Rectal smooth muscle tissue (tissue), 1 donor: Measurements from ENCODE around the gene SESN2.

ENCODE experiments used
- H3K27ac ChIP-seq: one replicate; pipeline ENCODE4 v1.7.0; 2013; ENCODE audit warnings: low read depth, low read length, inconsistent platforms
- H3K27me3 ChIP-seq: one replicate; pipeline ENCODE4 v1.7.0; 2013; ENCODE audit warnings: low read length; ENCODE audit not compliant: control insufficient read depth, insufficient read depth
- H3K36me3 ChIP-seq: one replicate; pipeline ENCODE4 v1.7.0; 2013; ENCODE audit warnings: low read length; ENCODE audit not compliant: control insufficient read depth, insufficient read depth
- H3K4me1 ChIP-seq: one replicate; pipeline ENCODE4 v1.7.0; 2013; ENCODE audit warnings: low read length; ENCODE audit not compliant: control insufficient read depth, insufficient read depth
- H3K4me3 ChIP-seq: one replicate; pipeline ENCODE4 v1.7.0; 2013; ENCODE audit warnings: low read length
- H3K9ac ChIP-seq: one replicate; pipeline ENCODE4 v1.7.0; 2013; ENCODE audit warnings: low read length

Gene SESN2

GRCh38 chr1:28280977-28281381 lies 21.7 kb downstream of the SESN2 start:
- Histone ChIP-seq H3K4me3 (no peak overlapping the region), H3K36me3 (peaks cover 21% of the 10 kb centered on the region), H3K27ac (no peak overlapping the region)

GRCh38 chr1:28281608-28282425 lies 22.5 kb downstream of the SESN2 start:
- no peak overlapping the region for H3K4me3 ChIP-seq
- no peaks in the 10 kb centered on the region for H3K4me1 ChIP-seq
- no peak overlapping the region for H3K27ac ChIP-seq
- no peaks in the 10 kb centered on the region for H3K27me3 ChIP-seq
- H3K9ac ChIP-seq: no peak overlapping the region
- peaks cover 21% of the 10 kb centered on the region for H3K36me3 ChIP-seq

More at GRCh38 chr1:28280977-28281381, 21.7 kb downstream of the SESN2 start:
- Histone ChIP-seq H3K27me3 (no peaks in the 10 kb centered on the region), H3K9ac (no peak overlapping the region), H3K4me1 (no peaks in the 10 kb centered on the region)

GRCh38 chr1:28282426-28283407 lies 23.4 kb downstream of the SESN2 start:
- Histone ChIP-seq H3K36me3 (peaks cover 19% of the 10 kb centered on the region), H3K27me3 (no peaks in the 10 kb centered on the region), H3K4me3 (no peak overlapping the region), H3K9ac (no peak overlapping the region), H3K27ac (no peak overlapping the region), H3K4me1 (no peaks in the 10 kb centered on the region)

GRCh38 chr1:28286111-28286510 lies 26.8 kb downstream of the SESN2 start:
- Histone ChIP-seq H3K27me3 (no peaks in the 10 kb centered on the region), H3K27ac (no peak overlapping the region), H3K4me3 (no peak overlapping the region), H3K4me1 (no peaks in the 10 kb centered on the region), H3K36me3 (peaks cover 2% of the 10 kb centered on the region), H3K9ac (no peak overlapping the region)

GRCh38 chr1:28288487-28288886 lies 29.2 kb downstream of the SESN2 start:
- Histone ChIP-seq H3K27me3 (no peaks in the 10 kb centered on the region), H3K36me3 (no peaks in the 10 kb centered on the region), H3K9ac (no peak overlapping the region), H3K4me1 (no peaks in the 10 kb centered on the region), H3K4me3 (no peak overlapping the region), H3K27ac (no peak overlapping the region)

GRCh38 chr1:28290851-28291250 lies 31.5 kb downstream of the SESN2 start:
- Histone ChIP-seq H3K36me3 (no peaks in the 10 kb centered on the region), H3K9ac (no peak overlapping the region), H3K27me3 (no peaks in the 10 kb centered on the region), H3K4me3 (no peak overlapping the region), H3K27ac (no peak overlapping the region), H3K4me1 (no peaks in the 10 kb centered on the region)

GRCh38 chr1:28291711-28292110 lies 32.4 kb downstream of the SESN2 start:
- no peaks in the 10 kb centered on the region for H3K36me3 ChIP-seq
- H3K9ac ChIP-seq: no peak overlapping the region

GRCh38 chr1:28295936-28296335 lies 36.6 kb downstream of the SESN2 start:
- Histone ChIP-seq H3K36me3 (no peaks in the 10 kb centered on the region), H3K4me1 (no peaks in the 10 kb centered on the region), H3K4me3 (no peak overlapping the region), H3K9ac (no peak overlapping the region), H3K27me3 (peaks cover 3% of the 10 kb centered on the region), H3K27ac (no peak overlapping the region)

More at GRCh38 chr1:28291711-28292110, 32.4 kb downstream of the SESN2 start:
- H3K27me3 ChIP-seq: no peaks in the 10 kb centered on the region
- no peak overlapping the region for H3K27ac ChIP-seq
- no peak overlapping the region for H3K4me3 ChIP-seq
- H3K4me1 ChIP-seq: no peaks in the 10 kb centered on the region

GRCh38 chr1:28296401-28297261 lies 37.3 kb downstream of the SESN2 start:
- Histone ChIP-seq H3K27me3 (peaks cover 3% of the 10 kb centered on the region), H3K36me3 (no peaks in the 10 kb centered on the region), H3K9ac (no peak overlapping the region), H3K4me1 (no peaks in the 10 kb centered on the region), H3K27ac (no peak overlapping the region), H3K4me3 (no peak overlapping the region)

GRCh38 chr1:28297826-28298225 lies 38.5 kb downstream of the SESN2 start:
- H3K4me1 ChIP-seq: no peaks in the 10 kb centered on the region
- no peak overlapping the region for H3K4me3 ChIP-seq
- no peak overlapping the region for H3K27ac ChIP-seq
- no peaks in the 10 kb centered on the region for H3K36me3 ChIP-seq
- H3K27me3 ChIP-seq: peaks cover 3% of the 10 kb centered on the region
- H3K9ac ChIP-seq: no peak overlapping the region

- Histone ChIP-seq H3K27ac (no peak overlapping the region), H3K4me3 (no peak overlapping the region), H3K27me3 (peaks cover 3% of the 10 kb centered on the region), H3K9ac (no peak overlapping the region), H3K36me3 (no peaks in the 10 kb centered on the region), H3K4me1 (no peaks in the 10 kb centered on the region)
These were observed 39.1 kb downstream of the SESN2 start for GRCh38 chr1:28298438-28298837.
